HG03196 (cell line): ENCODE results near the gene RPS26.
"Not testable (repeated sequence)": the region's sequence is repeated elsewhere in the genome, so short reads cannot be mapped to it uniquely, and the experiment has no call there.

Experiments
- ATAC-seq: cut with Tn5 transposase; IDR thresholded peaks from one replicate; pipeline ENCODE4 v1.9.1; 2021; ENCODE audit not compliant: unreplicated experiment

Gene RPS26

DNA sequence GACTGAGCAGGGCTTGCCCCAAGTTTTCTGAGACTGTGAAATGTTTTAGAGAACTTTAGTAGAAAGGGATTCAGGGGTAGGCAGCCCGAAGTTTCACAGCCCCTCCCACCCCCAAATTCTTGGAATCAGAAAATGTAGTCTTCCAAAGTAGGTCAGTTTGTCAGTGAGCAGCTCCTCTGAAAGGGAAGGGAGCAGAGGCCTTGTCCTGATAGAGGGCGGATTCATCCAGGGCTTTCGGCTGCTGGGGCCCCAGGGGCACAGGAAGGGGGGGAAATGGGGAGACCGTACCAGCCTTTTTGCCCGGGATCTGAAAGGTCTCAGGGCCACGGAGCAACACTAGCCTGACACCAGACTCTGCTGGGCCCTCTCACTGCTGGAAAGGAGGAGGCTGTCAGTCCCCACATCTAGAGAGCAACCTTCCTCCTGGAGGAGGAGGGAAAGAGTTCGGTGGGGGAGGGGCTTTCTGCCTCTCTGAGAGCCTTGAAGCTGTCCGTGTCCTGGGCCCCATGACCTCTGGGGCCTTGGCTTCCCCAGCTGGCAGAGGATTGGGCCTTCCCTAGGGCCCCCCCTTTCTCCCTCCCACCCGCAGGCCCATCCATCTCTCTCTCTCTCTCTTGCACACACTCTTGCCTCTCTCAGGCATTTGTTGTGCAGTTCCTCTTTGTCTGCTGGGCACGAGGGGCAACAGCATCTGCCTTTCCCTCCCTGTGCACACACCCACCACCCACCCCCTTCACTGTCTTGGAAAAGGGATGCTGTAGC, 21.1 kb upstream of the RPS26 start, which contains the start of gene IKZF4:
Gene IKZF4, plus strand, starts transcription at position 621 of the 762 bp plus-strand sequence. CDS start 451 bp downstream, outside the sequence.
- no peak for ATAC-seq

DNA sequence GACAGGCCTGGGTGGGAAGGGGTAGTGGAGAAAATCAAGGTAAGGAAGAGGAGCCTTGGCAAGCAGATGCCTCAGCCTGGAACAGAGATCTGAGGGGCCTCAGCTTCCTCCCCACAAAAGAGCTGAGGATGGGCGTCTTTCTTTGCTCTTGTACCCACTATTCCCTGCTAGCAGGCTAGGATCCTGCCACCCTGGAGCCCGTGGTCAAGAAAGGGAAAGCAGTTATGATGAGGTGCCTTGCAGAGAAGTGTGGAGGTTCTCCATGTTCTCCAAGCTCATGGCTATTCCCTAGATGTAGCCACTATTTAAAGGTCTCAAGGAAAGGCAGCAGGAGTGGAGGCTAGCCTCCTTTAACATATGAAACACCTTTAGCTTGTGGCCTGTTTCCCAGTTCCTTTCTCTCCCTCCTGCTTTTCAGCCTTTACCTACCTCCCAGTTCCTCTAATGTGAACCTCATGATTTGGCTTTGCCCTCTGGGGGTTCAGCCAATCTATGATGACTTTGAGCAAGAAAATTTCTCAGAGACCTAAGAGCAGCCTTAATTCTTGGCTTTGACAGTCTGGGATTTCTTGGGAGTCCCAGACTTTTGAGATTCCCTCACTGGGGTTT, 19.7 kb upstream of the RPS26 start:
- ATAC-seq = no peak

DNA sequence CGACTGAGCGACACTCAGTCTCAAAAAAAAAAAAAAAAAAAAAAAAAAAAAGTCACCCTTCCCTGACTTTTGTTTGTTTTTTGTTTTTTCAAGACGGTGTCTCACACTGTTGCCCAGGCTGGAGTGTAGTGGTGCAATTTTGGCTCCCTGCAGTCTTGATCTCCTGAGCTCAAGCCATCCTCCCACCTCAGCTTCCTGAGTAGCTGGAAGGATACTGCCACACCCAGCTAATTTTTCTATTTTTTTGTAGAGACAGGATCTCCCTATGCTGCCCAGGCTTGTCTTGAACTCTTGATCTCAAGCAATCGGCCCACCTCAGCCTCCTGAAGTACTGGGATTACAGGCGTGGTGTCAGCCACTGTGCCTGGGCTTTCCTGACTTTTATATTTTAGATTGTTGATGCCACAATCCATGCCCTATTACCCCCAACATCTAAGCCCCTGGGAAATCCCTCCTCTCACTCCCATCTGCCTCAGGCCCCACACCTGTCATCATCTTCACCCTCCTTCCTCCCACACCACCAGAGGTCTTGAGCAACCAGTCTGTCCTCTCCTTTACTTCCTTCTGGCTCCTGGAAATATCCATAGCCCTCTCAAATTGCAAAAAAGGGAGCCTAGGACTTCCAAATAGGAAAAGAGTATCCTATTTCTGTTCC, 13.1 kb upstream of the RPS26 start:
- ATAC-seq = no peak

DNA sequence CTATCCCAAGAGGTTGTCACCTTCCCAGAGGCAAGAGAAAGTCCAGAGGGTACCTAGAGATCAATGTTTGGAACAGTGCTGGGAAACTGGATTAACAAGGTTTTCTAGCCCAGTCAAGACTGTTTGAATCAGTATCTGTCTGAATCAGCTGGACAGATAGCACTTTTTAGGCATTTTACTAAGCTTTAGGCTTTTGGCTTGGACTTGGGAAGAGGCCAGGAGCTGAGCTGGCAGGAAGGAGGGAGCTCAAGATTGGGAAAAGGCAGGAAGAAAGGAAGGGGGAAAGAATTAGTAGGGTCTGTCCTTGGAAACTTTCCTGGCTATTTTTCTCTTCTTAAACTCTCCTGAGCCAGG, 12.6 kb upstream of the RPS26 start:
- ATAC-seq = no peak

DNA sequence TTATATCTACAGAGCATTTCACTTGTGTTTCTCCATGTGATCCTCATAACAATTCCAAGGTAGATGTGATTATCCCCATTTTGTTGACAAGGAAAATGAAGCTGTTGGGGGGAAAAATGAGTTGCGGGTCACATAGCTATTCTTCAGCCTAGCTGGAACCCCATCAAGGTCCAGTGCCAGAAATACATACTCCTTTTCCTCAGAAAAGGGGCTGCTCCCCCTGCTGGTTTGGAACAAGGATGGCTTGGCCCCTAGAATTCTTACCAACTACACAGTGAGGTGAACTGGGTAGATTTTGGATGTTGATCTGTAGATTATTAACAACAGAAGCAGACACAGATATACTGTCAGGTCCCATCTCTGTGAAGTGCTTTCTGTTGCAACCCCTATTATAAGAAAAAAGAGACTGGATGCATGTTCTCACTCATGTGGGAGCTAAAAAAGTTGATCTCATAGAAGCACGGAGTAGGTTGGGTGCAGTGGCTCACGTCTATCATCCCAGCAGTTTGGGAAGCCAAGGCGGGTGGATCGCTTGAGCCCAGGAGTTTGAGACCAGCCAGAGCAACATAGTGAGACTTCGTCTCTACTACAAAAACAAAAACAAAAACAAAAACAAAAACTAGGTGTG, 11.9 kb upstream of the RPS26 start:
- ATAC-seq = no peak

DNA sequence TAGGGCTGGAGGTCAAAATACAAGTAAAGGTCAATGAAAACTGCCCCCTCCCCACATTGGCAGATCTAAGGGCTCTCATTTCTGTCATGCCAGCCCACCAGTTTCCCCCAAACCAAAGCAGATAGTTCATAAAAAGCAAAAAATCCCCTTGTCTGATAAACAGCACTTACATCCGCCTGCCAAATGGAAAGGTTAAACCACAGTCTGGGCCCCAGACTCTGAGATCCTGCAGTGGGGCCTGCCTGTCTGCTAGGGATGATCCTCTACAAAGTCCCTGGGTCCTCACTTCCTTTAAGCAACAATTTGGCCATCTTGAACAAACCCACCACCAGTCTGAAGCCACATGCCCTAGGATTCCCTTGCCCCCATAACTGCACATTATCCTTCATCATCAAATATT, 9.7 kb upstream of the RPS26 start:
- ATAC-seq = no peak

DNA sequence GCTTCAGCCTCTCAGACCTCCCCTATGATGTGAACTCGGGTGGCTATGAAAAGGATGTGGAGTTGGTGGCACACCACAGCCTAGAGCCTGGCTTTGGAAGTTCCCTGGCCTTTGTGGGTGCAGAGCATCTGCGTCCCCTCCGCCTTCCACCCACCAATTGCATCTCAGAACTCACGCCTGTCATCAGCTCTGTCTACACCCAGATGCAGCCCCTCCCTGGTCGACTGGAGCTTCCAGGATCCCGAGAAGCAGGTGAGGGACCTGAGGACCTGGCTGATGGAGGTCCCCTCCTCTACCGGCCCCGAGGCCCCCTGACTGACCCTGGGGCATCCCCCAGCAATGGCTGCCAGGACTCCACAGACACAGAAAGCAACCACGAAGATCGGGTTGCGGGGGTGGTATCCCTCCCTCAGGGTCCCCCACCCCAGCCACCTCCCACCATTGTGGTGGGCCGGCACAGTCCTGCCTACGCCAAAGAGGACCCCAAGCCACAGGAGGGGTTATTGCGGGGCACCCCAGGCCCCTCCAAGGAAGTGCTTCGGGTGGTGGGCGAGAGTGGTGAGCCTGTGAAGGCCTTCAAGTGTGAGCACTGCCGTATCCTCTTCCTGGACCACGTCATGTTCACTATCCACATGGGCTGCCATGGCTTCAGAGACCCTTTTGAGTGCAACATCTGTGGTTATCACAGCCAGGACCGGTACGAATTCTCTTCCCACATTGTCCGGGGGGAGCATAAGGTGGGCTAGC, 7.0 kb upstream of the RPS26 start:
- no peak for ATAC-seq

DNA sequence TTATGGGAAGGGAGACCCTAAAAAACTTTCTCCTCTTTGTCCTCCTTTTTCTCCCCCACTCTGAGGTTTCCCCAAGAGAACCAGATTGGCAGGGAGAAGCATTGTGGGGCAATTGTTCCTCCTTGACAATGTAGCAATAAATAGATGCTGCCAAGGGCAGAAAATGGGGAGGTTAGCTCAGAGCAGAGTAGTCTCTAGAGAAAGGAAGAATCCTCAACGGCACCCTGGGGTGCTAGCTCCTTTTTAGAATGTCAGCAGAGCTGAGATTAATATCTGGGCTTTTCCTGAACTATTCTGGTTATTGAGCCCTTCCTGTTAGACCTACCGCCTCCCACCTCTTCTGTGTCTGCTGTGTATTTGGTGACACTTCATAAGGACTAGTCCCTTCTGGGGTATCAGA, 4.6 kb upstream of the RPS26 start:
- ATAC-seq = no peak

DNA sequence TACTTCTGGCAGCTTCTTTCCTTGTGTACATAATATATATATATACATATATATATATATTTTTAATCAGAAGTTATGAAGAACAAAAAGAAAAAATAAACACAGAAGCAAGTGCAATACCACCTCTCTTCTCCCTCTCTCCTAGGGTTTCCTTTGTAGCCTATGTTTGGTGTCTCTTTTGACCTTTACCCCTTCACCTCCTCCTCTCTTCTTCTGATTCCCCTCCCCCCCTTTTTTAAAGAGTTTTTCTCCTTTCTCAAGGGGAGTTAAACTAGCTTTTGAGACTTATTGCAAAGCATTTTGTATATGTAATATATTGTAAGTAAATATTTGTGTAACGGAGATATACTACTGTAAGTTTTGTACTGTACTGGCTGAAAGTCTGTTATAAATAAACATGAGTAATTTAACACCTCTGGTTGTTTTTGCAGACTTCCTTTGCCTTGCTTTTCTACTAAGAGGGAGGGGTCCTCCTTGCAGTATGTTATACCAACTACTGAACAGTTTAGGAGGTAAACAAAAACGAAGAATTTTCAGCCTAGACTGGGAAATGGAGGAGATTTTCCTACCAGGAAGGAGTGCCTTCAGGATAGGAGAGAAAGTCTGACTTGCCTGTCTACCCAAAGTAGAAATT, 3.6 kb upstream of the RPS26 start:
- no peak for ATAC-seq

DNA sequence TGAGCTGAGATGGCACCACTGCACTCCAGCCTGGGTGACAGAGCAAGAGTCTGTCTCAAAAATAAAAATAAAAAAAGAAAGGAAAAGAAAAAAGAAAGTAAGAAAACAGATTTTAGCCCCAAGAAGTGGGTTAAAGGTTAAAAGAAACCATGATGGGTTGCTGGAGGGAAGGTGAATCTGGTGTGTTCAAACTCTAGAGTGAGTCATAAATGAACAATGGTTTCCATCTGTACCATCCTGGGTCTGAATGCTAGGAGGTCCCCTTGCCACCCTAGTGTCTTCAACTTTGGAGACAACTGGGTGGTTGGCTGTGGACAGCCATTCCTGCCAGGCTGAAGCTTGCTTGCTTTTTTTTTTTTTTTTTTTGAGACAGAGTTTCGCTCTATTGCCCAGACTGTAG, 1.6 kb upstream of the RPS26 start:
- ATAC-seq = no peak

DNA sequence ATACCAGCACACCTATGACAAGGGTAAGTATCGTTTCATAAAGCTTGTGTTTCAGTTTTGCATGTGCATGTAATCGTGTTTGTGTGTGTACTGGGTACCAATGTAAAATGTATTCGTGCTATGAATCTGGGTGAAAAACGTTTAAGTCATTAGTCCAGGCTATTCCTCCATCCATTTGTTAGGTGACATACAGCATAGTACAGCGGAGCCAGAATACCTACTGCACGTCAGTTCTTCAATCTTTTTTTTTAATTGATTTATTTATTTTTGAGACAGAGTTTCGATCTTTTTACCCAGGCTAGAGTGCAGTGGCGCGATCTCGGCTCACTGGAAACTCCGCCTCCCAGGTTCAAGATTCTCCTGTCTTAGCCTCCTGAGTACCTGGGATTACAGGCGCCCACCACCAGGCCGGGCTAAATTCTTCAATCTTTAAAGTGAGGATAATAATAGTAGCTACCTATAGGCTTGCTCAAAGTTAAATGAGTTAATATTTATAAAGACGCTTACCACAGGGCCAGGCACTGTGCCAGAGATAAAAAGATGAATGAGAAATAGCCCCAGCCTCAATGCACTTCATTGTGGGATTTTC, 661 bp upstream of the RPS26 start:
- no peak for ATAC-seq

DNA sequence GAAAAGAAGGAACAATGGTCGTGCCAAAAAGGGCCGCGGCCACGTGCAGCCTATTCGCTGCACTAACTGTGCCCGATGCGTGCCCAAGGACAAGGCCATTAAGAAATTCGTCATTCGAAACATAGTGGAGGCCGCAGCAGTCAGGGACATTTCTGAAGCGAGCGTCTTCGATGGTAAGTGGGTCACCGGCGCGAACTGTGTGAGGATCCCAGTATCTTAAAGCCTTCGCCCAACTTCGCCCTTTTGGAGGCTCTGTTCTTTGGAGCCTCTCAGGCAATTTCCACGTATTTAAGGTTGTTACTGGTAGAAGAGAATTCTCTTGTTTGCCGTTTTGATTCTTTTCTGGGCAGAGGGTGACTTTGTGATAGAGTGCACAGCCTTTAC, 704 bp downstream of the RPS26 start:
- ATAC-seq = not testable (repeated sequence)

DNA sequence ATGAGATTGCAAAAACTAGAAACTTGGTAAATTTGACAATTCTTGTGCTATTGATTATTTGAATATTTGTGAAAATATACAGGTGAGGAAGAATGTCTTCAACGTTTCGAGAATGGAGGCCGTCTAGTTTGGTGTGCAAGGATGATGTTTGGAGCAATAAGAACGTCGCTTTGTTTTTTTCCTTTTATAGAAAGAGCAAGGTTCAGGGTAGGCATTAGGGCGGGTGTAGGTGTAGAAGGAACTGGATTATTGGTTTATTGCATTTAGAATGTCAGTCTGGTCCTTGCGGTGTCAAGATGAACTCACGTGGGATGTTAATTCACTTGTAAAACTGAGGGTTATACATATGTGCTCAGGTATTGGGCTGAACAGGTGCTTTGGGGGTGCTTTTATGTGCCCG, 1.1 kb downstream of the RPS26 start:
- ATAC-seq = no peak

DNA sequence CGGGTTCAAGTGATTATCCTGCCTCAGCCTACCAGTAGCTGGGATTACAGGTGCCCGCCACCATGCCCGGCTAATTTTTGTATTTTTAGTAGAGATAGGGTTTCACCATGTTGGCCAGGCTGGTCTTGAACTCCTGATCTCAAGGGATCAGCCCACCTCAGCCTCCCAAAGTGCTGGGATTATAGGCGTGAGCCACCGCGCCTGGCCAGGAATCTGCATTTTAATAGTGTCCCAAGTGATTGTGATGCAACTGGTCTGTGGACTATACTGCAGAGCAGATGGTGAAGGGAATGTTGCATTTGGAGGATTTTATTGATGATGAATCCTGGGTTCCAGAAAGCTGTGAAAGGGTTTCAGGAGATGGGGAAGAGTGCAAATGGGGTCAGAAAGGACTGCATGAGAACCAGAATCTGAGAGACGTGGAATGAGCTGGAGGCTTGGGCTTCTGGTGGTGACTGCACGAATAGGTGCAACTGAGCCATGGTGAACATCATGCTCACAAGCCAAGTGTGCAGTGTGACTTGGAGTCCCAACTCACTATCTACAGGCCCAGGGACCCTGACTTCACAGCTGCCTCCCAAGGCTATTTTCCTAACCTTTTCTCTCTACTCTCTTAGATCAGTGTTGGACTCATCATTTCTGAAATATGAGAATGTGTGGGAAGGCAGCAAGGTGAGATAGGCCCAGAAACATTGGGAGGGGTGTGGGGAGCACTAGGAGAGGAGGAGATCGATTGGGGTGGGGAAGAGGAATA, 4.5 kb downstream of the RPS26 start:
- ATAC-seq = no peak

DNA sequence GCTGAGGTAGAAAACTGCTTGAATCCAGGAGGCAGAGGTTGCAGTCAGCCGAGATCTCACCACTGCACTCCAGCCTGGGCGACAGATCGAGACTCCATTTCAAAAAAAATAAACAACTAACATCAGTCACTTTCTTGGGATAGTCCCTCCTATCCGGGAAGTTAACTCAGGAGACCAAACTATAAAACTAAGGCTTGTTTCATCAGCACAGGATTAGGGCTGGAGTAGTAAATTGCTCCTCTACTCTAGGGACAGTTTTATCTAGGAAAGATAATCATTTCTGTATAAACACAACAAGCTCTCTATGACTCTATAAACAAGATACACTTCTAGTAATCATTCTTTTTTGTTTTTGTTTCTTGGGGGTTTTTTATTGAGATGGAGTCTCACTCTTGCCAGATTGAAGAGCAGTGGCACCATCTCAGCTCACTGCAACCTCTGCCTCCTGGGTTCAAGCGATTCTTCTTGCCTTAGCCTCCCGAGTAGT, 11.7 kb downstream of the RPS26 start:
- no peak for ATAC-seq

DNA sequence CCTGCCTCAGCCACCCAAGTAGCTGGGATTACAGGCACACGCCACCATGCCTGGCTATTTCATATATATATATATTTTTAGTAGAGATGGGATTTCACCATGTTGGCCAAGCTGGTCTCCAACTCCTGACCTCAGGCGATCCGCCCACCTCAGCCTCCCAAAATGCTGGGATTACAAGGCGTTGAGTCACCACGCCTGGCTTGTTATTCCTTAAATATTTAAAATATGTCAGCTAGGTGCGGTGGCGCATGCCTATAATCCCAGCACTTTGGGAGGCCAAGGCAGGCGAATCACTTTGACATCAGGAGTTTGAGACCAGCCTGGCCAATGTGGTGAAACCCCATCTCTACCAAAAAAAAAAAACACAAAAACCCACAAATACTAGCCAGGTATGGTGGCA, 18.2 kb downstream of the RPS26 start:
- ATAC-seq = not testable (repeated sequence)

DNA sequence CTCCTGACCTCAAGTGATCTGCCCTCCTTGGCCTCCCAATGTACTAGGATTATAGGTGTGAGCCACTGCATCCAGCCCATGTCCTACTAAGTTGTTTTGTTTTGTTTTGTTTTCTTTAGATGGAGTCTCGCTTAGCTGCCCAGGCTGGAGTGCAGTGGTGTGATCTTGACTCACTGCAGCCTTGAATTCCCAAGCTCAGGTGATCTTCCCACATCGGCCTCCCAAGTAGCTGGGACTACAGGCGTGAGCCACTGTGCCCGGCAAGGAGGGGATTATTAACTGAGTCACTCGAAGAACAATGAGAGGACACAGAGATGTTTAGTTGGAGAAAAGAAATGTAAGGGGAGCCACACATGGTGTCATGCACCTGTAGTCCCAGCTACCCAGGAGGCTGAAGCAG, 20.3 kb downstream of the RPS26 start:
- no peak for ATAC-seq

DNA sequence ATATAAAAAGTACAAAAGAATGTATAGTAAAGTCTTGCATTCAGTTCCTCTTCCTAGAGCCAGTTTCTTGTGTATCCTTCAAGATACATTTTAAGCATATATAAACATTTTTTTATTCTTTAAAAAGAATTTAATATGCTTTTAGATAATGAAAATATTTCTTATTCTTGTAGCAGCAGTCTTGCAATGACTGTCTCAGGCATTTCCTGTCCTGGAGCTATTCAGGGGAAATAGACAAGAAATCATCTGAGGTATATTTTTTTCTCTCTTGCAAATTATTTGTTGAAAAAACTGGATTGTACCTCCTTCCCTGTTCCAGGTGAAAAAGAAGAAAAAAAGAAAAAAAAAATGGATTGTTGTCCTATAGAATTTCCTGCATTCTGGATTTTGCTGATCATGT, 21.3 kb downstream of the RPS26 start:
- no peak for ATAC-seq

DNA sequence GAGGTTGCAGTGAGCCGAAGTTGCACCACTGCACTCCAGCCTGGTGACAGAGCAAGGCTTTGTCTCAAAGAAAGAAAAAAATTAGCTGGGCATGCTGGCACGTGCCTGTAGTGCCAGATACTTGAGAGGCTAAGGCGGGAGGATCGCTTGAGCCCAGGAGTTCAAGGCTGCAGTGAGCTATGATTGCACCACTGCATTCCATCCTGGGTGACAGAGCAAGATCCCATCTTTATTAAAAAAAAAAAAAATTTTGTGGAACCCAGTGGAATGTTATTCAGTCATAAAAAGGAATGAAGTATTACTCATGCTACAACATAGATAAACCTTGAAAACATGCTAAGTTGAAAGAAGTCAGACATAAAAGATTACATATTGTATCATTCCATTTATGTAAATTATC, 29.9 kb downstream of the RPS26 start:
- ATAC-seq = no peak

DNA sequence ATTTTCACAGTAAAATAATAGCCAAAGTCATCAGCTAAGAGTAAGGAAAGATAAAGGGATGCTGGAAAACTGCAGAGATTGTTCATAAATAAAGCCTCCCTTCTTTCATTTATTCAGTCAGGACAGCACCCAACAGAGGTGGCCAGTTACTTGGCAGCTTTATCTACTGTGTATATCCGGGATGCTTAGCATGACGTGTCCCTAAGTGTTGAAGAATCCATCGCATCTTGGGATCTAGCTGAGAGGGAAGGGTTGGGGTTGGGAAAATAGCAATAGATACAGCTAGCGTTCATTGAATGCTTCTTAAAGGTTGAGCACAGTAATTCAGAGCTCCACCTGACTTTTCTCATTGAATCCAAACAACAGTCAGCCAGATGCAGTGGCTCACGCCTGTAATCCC, 32.7 kb downstream of the RPS26 start:
- ATAC-seq = no peak
